T-helper 2 cell treated with Interferon-gamma antibody and Interleukin-4, amounts not matched to agents 100 ng/mL and 5 ng/mL, for 36 hours (primary cell): ENCODE data around the gene ANAPC1. TPM values are rescaled to one million over a fixed set of nuclear protein-coding genes. Genes with fewer than 3 reads are reported as not detected.
"Not testable (repeated sequence)": the region's sequence is repeated elsewhere in the genome, so short reads cannot be mapped to it uniquely, and the experiment has no call there.

ENCODE experiments used
- intact Hi-C: fragments of 100-400 bp; cut with micrococcal nuclease; formaldehyde crosslinking; loops from one replicate; pipeline ENCODE4 v1.15.1; 2023
- total RNA-seq: library from RNA; stranded (reverse); gene quantifications from 2 replicates; pipeline ENCODE4 v1.2.3, GENCODE V29; 2022

Gene ANAPC1
- total RNA-seq, 1 donor from 2014 or later = 80.4 TPM

GRCh38 chr2:111741517-111741916, 142.5 kb downstream of the ANAPC1 start:
- intact Hi-C loops = not testable (repeated sequence)

GRCh38 chr2:111735838-111736721, 147.9 kb downstream of the ANAPC1 start:
- intact Hi-C loops = not testable (repeated sequence)

GRCh38 chr2:111735420-111735819, 148.6 kb downstream of the ANAPC1 start:
- intact Hi-C loops = not testable (repeated sequence)

GRCh38 chr2:111729812-111730458, 154.1 kb downstream of the ANAPC1 start:
- intact Hi-C loops = not testable (repeated sequence)

- intact Hi-C loops = not testable (repeated sequence)
Observed at GRCh38 chr2:111727611-111728110, 156.3 kb downstream of the ANAPC1 start.

- intact Hi-C loops = not testable (repeated sequence)
Observed at GRCh38 chr2:111725742-111726141, 158.3 kb downstream of the ANAPC1 start.

- intact Hi-C loops = not testable (repeated sequence)
Observed at GRCh38 chr2:111719610-111720009, 164.4 kb downstream of the ANAPC1 start.

Other genes starting within 250 kb of the ANAPC1 start
- gene MERTK, start 14.4 kb upstream of the ANAPC1 start, total RNA-seq = 0.09 and 0.27 TPM in 2 replicates
- gene TMEM87B, start 171.1 kb upstream of the ANAPC1 start, total RNA-seq = 17.5 and 18.3 TPM in 2 replicates